ENCODE results near the gene COMMD2. TPM values are rescaled to one million over a fixed set of nuclear protein-coding genes. Genes with fewer than 3 reads are reported as not detected.

COMMD2 gene
- total and polyA plus RNA-seq, 2 of the 4 experiments (the other 2 are of a cell fraction) = 23.6 to 46.1 TPM

GRCh38 chr3:149770246-149770645, 18.0 kb upstream of the COMMD2 start:
- H2BK15ac ChIP-seq (ENCODE audit: low read depth, low read length) = no peak overlapping the region
- WGBS, 2 experiments (ENCODE audit: extremely low coverage in 2 of 2, insufficient read length in 1 of 2) = no CpG with 5 or more reads among the region's 2 CpGs
- no peak overlapping the region for H4K5ac ChIP-seq (ENCODE audit: low read depth, low read length)
- H4K20me1 ChIP-seq (ENCODE audit: insufficient read depth, low read length) = no peaks in the 10 kb centered on the region
- H2BK20ac ChIP-seq (ENCODE audit: low read depth, low read length) = no peak overlapping the region
- no peak overlapping the region for H3K23ac ChIP-seq (ENCODE audit: low read depth, low read length)
- H2AFZ ChIP-seq (replicated peaks; ENCODE audit: low read length, poor library complexity) = no peak overlapping the region
- no peak overlapping the region for H3K27ac ChIP-seq (ENCODE audit: insufficient read depth, low read length)
- no peak overlapping the region for H4K8ac ChIP-seq (ENCODE audit: low read depth in 2 of 2, low read length in 2 of 2)
- H3K4me1 ChIP-seq (ENCODE audit: control insufficient read depth, insufficient read depth, low read length) = no peaks in the 10 kb centered on the region
- no peak overlapping the region for H3K18ac ChIP-seq (ENCODE audit: low read depth, low read length)
- no peak overlapping the region for H2AK5ac ChIP-seq (ENCODE audit: low read depth, low read length)
- no peak overlapping the region for H2BK120ac ChIP-seq (ENCODE audit: low read depth, low read length)
- TF ChIP-seq CHD1 (IDR thresholded peaks at IDR 0.05; ENCODE audit: low read depth, low read length) (no peak), CEBPB (IDR thresholded peaks at IDR 0.05; ENCODE audit: low read depth, low read length) (no peak), NFE2L2 (IDR thresholded peaks at IDR 0.05; ENCODE audit: low read depth, low read length) (no peak), ELK1 (IDR thresholded peaks at IDR 0.05; ENCODE audit: borderline replicate concordance, low read depth, low read length) (no peak), RCOR1 (IDR thresholded peaks at IDR 0.05; ENCODE audit: insufficient replicate concordance, low read length) (no peak), POLR2A (IDR thresholded peaks at IDR 0.05; ENCODE audit: low read depth, low read length) (no peak), CTCF (conservative IDR thresholded peaks at IDR 0.05; ENCODE audit: low read depth, low read length) (no peak; the same call in 1 of the 2 replicates), RAD21 (IDR thresholded peaks at IDR 0.05; ENCODE audit: low read length) (no peak), BHLHE40 (IDR thresholded peaks at IDR 0.05; ENCODE audit: low read depth, low read length) (no peak), USF2 (IDR thresholded peaks at IDR 0.05; ENCODE audit: low read depth, low read length) (no peak), FOS (IDR thresholded peaks at IDR 0.05; ENCODE audit: low read depth, low read length) (no peak), MAFK (IDR thresholded peaks at IDR 0.05; ENCODE audit: low read depth, low read length) (no peak), SMC3 (IDR thresholded peaks at IDR 0.05; ENCODE audit: low read depth, low read length) (no peak), RFX5 (IDR thresholded peaks at IDR 0.05; ENCODE audit: low read depth, low read length) (no peak), MAZ (IDR thresholded peaks at IDR 0.05; ENCODE audit: borderline replicate concordance, low read depth, low read length) (no peak)
- no peaks in the 10 kb centered on the region for H3K9me3 ChIP-seq (ENCODE audit: control insufficient read depth, insufficient read depth, low read length)
- ChIA-PET CTCF (interaction anchor here (0.6 to 2.8 kb wide), 5 partner anchors 9 to 109 kb away, joined by 3 to 15 read pairs (median 3); partner anchors contain the start of gene COMMD2), POLR2A (ENCODE audit: unreplicated experiment) (no interaction called here)
- H3K27me3 ChIP-seq (ENCODE audit: control insufficient read depth, insufficient read depth, low read length) = peaks cover 19% of the 10 kb centered on the region
- H3K36me3 ChIP-seq (ENCODE audit: control insufficient read depth, insufficient read depth, low read length) = no peaks in the 10 kb centered on the region
- H3K56ac ChIP-seq (ENCODE audit: extremely low read depth, insufficient read depth, low read length) = no peak overlapping the region
- intact Hi-C loops (cut with micrococcal nuclease) = no loop called here
- no peak overlapping the region for H4K91ac ChIP-seq (ENCODE audit: insufficient read depth, low read depth, low read length)
- H3K4me3 ChIP-seq (ENCODE audit: insufficient read depth, low read depth, low read length) = no peak overlapping the region
- no peak overlapping the region for H3K4ac ChIP-seq (ENCODE audit: low read depth, low read length)
- ATAC-seq (ENCODE audit: low read depth) (no peak), DNase-seq (no peak)
- no TSS peak for BruUV-seq (replicated peaks)
- no peak overlapping the region for H2BK5ac ChIP-seq (ENCODE audit: low read depth, low read length, poor library complexity, severe bottlenecking)
- no peaks in the 10 kb centered on the region for H3K79me1 ChIP-seq (ENCODE audit: low read depth in 1 of 2, low read length in 2 of 2)
- no peak overlapping the region for H3K4me2 ChIP-seq (ENCODE audit: low read depth, low read length)
- dilution Hi-C loops (cut with HindIII; ENCODE audit: low sequenced_read_pairs, unreplicated experiment) = no loop called here
- H2AK9ac ChIP-seq (replicated peaks; ENCODE audit: low read depth, low read length, poor library complexity) = no peak overlapping the region
- in situ Hi-C loops (cut with MboI; ENCODE audit: low sequenced_read_pairs) = no loop called here
- H3K9ac ChIP-seq (ENCODE audit: low read depth, low read length) = no peak overlapping the region
- H3K9me1 ChIP-seq (ENCODE audit: insufficient read depth, low read length) = no peaks in the 10 kb centered on the region; the same call in 1 of the 2 replicates
- no peak overlapping the region for H3K14ac ChIP-seq (replicated peaks; ENCODE audit: low read depth, low read length)

All from IMR-90 (cell line).